ENCODE results near the gene SLC2A13.
"Not testable (repeated sequence)": the region's sequence is repeated elsewhere in the genome, so short reads cannot be mapped to it uniquely, and the experiment has no call there.

Gene SLC2A13

DNA sequence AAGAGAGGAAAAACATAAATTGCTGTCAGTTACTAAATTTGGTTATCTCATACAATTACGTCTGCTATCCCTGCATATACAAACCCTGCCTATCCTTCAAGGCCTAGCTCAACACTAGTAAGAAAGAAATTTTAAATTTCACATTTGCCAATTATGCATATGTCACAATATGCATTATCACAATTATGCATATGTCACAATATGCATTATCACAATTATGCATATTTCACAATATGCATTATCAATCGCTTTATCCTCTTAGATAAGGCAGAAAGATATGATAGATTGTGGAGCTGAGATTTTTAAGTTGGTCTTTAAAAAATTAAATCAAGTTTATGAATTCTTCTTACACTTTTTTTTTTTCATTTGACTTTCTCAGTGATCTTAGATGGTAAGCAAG, 291.3 kb downstream of the SLC2A13 start:
- DNase-seq (ENCODE audit: low read depth): no peak
- TF ChIP-seq, protein P1, sequence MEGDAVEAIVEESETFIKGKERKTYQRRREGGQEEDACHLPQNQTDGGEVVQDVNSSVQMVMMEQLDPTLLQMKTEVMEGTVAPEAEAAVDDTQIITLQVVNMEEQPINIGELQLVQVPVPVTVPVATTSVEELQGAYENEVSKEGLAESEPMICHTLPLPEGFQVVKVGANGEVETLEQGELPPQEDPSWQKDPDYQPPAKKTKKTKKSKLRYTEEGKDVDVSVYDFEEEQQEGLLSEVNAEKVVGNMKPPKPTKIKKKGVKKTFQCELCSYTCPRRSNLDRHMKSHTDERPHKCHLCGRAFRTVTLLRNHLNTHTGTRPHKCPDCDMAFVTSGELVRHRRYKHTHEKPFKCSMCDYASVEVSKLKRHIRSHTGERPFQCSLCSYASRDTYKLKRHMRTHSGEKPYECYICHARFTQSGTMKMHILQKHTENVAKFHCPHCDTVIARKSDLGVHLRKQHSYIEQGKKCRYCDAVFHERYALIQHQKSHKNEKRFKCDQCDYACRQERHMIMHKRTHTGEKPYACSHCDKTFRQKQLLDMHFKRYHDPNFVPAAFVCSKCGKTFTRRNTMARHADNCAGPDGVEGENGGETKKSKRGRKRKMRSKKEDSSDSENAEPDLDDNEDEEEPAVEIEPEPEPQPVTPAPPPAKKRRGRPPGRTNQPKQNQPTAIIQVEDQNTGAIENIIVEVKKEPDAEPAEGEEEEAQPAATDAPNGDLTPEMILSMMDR (IDR thresholded peaks at IDR 0.05; ENCODE audit: insufficient read depth, low read depth, low read length, missing control alignments): no peak
- H3K4me3 ChIP-seq (ENCODE audit: low read length): no peak overlapping the region

- DNase-seq (ENCODE audit: low read depth): peak; percentile 15
- no peak overlapping the region for H3K4me3 ChIP-seq (ENCODE audit: low read length)
- TF ChIP-seq, protein P1 (IDR thresholded peaks at IDR 0.05; ENCODE audit: insufficient read depth, low read depth, low read length, missing control alignments): no peak
These were observed 292.1 kb downstream of the SLC2A13 start for GRCh38 chr12:39813776-39814175.

DNA sequence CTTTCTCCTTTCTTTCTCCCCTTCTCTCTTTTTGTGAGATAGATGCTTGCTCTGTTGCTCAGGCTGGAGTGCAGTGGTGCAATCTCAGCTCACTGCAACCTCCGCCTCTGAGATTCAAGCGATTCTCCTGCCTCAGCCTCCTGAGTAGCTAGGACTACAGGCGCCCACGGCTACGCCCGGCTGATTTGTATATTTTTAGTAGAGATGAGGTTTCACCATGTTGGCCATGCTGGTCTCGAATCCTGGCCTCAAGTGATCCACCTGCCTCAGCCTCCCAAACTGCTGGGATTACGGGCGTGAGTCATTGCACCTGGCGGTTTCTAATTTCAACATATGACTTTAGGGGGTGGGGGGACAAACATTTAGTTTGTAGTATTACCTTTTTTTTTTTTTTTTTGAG, 293.4 kb downstream of the SLC2A13 start:
- not testable (repeated sequence) for DNase-seq (ENCODE audit: low read depth); H3K4me3 ChIP-seq (ENCODE audit: low read length)

- DNase-seq (ENCODE audit: low read depth): peak; percentile 2
- no peak overlapping the region for H3K4me3 ChIP-seq (ENCODE audit: low read length)
- TF ChIP-seq, protein P1 (IDR thresholded peaks at IDR 0.05; ENCODE audit: insufficient read depth, low read depth, low read length, missing control alignments): peak; percentile 14
These were observed 298.8 kb downstream of the SLC2A13 start for GRCh38 chr12:39807043-39807442.

GRCh38 chr12:39805651-39806050, 300.2 kb downstream of the SLC2A13 start:
- TF ChIP-seq, protein P1 (IDR thresholded peaks at IDR 0.05; ENCODE audit: insufficient read depth, low read depth, low read length, missing control alignments): no peak
- DNase-seq (ENCODE audit: low read depth): no peak
- H3K4me3 ChIP-seq (ENCODE audit: low read length): no peak overlapping the region

- H3K4me3 ChIP-seq (ENCODE audit: low read length): no peak overlapping the region
- TF ChIP-seq, protein P1 (IDR thresholded peaks at IDR 0.05; ENCODE audit: insufficient read depth, low read depth, low read length, missing control alignments): no peak
These were observed 301.0 kb downstream of the SLC2A13 start for GRCh38 chr12:39804898-39805297.

DNA sequence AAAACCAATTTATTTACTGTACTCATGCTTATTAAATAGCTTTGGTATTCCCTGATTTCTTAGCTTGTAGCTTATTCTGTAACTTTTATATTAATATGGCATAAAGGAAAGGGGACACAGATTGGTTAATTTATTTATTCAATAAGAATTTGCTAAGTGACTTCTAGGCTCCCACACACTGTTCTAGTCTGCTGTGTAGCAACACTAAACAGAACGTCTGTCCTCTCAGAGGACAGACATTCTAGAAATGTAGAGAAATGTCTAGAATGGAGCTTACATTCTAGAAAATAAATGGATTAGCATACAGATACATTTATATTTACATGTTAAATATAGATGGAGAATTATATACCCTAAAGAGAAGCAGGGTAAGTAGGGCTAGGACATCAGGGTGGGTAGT, 301.4 kb downstream of the SLC2A13 start:
- no peak for DNase-seq (ENCODE audit: low read depth)
- TF ChIP-seq, protein P1 (IDR thresholded peaks at IDR 0.05; ENCODE audit: insufficient read depth, low read depth, low read length, missing control alignments): no peak
- H3K4me3 ChIP-seq (ENCODE audit: low read length): no peak overlapping the region

More at GRCh38 chr12:39804898-39805297, 301.0 kb downstream of the SLC2A13 start:
- no peak for DNase-seq (ENCODE audit: low read depth)
